NCI-H2171 treated with DMSO at 0.1 percent for 48 hours (cell line): ENCODE measurements around the gene ATP1A4.

Source experiments
- DNase-seq: peaks from one replicate; lab custom pipeline; 2025; lab: John Stamatoyannopoulos, UW

ATP1A4 gene

GRCh38 chr1:160207118-160207650, 55.8 kb downstream of the ATP1A4 start:
- no peak for DNase-seq

GRCh38 chr1:160207771-160208556, 56.6 kb downstream of the ATP1A4 start:
- no peak for DNase-seq

DNA sequence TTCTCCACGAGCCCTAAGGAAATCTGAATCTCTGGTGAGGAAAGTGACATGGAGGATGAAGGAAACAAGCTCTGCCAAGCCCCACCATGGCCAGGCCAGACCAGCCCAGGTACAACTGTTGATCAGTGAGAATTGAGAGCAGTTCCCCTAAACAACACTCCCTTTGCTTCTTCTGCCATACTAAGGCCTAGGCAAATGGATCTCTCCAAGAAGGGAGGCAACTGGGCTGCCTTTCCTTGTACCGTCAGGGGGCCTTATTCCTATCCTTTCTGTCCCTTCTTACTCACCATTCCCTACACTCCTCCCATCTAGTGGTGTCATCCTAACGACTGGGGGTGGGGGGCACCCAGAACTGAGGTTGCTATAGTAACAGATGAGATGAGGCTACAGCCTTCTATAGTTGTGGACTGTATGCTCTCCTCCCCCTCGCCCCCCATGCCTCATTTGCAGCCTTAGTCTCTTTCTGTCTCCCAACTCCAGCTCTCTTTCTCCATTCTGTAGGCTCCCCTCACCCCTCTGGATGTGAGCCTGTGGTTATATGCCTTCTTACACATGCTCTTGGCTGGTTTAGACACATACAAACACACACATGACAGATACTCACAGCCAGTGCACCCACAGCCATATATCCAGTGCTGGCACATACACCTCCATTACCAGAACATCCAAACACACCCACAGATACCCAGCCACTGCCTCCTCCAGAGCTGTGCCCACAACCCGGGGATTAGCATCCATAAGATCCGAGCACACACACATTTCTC, 57.3 kb downstream of the ATP1A4 start:
- DNase-seq = no peak

DNA sequence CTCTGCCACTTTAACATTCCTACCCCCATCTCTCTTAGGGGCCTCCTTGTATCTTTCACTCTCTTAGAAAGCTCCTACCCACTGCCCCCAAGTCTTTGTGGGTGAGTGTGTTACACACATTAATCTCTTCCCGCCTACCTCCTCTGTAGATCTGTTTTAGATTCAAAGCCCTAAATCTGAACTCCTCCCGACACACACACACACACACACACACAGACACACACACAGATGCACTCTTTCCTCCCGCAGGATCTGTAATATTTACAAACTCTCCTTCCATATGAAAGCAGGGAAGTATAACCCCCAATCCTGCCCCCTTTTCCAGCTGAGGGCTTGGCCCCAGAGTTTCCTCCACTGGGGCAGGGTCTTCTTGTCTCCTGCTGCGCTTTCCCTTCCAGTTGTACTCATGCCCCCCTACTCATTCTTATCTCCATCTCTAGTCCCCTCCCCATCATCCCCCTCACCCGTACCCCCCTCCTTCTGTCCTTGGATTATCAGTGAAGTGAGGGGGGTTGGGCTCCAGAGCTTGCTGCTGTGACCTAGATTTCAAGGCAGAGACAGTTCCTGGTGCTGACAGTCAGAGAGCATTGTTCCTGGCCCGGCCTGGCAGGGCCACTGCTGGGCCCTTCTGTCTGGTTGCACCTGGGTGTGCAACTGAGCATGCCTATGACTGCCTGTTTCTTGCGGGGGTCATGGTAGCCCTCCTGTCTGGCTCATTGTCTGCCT, 58.1 kb downstream of the ATP1A4 start:
- DNase-seq = no peak

GRCh38 chr1:160210561-160210960, 59.2 kb downstream of the ATP1A4 start:
- no peak for DNase-seq

DNA sequence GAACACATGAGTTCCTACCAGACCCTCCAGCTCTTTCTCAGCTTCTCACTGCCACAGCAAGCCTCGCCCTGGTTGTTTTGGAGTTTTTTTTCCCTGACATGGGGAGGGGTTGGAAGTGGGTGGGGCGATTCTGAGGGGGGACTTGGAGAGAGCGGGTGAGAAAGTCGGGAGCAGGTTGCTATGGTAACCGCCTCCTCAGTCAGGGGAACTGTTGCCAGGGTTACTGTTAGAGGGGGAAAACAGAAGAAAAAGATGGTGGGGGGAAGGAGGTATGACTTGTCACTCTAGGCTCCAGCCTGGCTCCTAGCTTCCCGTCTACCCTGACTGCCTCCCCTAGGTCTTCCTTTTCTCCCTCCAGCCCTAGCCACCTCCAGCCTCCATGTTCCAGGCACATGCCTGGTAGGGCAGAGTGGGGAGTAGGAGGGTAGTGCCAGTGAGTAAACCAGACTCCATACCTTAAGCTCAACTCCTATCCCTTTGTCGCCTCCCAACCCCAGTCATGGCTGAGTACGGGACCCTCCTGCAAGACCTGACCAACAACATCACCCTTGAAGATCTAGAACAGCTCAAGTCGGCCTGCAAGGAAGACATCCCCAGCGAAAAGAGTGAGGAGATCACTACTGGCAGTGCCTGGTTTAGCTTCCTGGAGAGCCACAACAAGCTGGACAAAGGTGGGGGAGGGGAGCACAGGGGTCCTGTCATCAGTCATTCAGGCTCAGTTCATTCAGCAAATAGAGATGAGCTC, 59.8 kb downstream of the ATP1A4 start:
- DNase-seq = no peak

DNA sequence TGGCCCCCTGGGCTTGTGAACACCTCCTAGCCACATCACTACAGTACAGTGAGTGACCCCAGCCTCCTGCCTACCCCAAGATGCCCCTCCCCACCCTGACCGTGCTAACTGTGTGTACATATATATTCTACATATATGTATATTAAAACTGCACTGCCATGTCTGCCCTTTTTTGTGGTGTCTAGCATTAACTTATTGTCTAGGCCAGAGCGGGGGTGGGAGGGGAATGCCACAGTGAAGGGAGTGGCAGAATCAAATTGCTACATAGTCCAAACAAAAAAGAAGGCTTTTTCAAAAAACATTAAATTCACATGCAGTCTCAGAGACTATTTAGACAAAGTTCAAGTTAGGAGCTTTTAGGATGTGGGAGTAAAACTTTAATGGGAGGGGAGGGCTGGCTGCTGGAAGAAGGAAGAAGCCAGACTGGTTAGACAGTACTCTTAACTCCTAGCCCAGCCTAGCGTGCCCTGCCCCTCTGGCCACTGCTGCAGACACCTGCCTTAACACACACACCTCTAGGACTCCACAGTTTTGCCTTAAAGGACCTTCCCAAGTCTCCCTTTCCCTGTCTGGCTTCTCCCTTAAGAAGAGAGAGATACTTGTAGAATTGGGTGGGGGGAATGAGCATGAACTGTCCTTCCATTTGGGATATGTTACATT, 63.2 kb downstream of the ATP1A4 start:
- DNase-seq = no peak

GRCh38 chr1:160216301-160216700, 64.9 kb downstream of the ATP1A4 start:
- DNase-seq = no peak

DNA sequence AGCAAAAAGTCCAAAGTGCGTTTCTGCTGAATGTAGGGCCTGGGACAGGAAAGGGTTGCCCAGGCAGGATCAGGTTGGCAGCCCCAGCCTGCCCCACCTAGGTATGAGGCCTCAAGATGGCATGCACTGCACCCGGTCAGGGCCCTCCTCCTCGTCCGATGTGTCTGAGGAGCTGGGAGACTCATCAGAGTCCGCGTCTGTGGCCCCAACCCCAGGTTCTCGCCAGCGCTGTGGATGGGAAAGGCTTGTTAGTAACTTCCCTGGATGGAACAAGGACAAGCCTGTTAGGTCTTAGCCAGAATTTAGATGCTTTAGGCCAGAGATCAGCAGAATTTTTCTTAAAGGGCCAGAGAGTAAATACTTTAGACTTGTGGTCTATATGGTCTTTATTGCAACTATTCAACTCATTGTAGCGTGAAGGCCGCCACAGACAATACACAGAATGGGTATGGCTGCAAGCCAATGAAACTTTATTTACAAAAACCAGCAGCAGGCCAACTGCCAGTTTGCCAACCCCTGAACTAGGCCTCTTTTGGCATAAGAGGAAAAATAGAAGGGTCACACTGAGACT, 66.2 kb downstream of the ATP1A4 start:
- DNase-seq = no peak

DNA sequence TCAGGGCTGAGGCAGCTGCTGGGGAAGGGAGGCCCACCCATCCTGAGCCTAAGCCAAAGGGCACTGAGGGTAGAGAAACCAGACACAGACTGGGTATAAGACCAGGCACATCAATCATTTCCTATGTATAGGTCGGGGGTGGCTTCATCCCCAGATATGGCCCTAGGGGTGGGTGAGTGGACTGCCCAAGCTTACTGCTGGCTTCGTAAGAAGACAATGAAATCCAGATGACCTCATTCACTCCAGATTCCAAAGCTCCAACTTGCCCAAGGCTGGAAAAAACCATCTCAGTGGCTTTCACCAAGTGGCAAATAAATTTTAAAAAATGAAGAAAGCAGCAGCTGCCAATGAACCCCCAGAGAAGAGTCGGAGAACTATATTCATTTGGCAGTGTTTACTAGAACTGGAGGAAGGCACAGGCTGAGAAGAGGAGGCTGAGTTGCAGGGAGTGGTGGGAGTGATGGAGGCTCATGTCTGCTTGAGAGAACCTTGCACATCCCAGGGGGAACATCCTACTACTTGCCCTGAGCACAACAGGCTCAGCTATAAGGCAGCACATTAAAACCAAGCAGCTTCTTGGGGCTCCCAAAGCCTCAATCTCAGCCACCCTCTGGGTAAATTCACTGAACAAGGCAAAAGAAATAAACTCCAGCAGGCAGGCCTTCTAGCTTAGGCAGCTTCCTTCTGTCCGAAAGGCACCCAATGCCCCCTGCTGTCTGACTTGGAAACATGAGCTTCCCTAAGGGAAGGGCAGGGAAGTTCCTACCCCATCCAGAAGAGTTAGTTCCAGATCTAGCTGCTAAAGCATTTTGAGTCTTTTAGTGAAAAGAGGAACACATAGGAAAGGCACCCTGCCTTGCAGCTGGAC, 67.9 kb downstream of the ATP1A4 start:
- peak; percentile 33 for DNase-seq

DNA sequence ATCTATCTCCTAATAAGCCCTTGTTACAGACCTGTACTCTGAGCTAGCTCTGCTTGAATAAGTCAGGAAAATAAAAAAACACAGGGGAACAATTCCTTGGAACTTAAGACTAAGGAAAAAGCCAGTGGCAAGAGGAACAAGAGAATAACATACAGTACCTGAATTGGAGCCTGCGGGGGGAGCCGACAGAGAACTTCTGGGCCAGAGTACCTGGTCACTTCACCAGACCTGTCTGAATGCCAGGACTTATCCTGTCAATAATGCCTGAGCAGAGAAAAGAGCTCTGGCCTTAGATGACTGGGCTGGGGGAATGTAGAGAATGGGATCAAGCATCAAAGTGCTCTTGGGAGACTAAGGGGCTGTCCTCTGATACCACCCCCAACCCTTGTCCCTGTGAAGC, 68.9 kb downstream of the ATP1A4 start:
- DNase-seq = no peak

- DNase-seq = no peak
These were observed 69.7 kb downstream of the ATP1A4 start for GRCh38 chr1:160221089-160221488.

- DNase-seq = no peak
These were observed 71.1 kb downstream of the ATP1A4 start for GRCh38 chr1:160222546-160222945.

DNA sequence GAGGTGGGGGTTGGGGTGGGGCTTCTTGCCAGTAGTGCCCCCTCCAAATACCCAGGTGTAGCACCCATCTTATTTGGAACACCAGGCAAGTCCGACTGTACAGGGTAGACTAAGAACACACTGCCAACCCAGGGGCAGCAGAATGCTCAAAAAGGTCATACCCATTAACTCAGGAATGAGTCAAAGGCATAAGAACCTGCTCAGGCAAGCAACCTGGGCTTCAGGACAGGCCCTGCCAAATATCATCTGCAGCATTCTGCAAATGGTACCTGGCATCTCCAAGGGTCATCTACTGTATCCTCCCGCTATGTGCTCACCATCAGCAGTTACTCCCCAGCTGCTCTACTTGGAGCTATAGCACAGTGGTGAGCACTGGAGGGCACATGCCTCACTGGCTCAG, 73.2 kb downstream of the ATP1A4 start:
- no peak for DNase-seq

DNA sequence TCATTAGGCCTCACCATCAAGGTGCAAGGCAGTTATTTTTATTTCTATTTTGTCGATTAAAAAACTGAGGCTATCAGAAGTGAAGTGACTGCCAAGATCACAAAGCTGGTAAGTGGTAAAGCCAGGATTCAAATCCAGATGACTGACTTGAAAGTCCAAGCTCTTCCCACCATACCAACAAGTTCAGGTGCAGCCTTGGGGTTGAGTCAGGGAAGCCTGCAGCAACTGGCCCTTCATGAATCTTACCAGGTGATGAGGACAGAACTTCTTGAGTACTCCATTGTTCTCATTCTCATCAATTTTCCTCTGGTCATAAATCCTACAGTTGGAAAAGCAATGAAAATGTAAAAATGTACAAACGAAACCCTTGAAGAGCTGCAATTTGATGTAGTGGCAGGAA, 73.9 kb downstream of the ATP1A4 start:
- DNase-seq = no peak

- no peak for DNase-seq
These were observed 75.2 kb downstream of the ATP1A4 start for GRCh38 chr1:160226623-160227022.

DNA sequence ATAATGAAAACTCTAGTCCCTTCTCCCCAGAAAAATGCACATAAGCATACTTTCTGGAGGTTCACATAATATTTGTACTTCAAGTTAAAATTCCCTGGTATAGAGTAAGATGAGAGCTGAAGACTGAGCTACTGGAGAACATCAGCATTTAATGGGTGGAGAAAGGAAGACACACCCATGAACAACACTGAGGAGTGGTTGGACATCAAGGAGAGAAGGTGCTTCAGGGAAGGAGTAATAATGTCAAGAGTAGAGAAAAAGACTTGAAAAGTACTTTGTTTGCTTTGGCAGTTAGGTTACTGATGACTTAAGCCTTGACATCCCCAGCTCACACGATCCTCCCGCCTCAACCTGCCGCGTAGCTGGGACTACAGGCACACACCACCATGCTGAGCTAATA, 75.6 kb downstream of the ATP1A4 start:
- DNase-seq = no peak

DNA sequence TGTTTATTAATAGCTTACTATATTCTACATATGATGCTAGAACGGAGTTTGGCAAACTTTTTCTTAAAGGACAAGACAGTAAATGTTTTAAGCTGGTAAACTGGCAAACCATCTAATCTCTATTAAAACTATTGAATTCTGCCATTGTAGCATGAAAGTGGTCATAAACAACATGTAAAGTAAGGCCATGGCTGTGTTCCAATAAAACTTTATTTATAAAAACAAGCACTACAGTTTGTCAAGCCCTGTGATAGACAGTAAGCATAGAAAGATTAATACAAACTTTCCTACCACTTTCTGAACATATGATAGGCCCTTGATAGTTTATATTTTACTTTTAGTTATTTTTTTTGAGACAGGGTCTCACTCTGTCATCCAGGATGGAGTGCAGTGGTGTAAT, 76.2 kb downstream of the ATP1A4 start:
- DNase-seq = no peak

DNA sequence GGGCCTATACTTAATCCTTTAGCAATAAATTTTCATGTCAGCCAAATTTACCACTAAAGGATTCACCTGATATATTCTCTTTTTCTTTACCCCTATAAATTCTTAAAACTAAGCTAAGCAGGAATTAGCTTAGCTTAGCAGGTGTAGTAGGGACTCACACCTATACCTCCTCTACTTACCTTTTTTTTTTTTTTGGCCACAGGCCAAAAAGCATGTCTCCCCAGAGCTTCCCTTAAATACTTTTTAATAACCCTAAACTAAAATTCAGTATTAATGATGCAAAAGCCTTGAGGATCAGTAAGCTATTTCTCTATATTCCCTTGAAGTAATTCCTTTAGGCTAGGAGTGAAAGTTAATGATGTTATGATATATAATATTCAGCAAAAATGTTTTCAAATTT, 77.0 kb downstream of the ATP1A4 start:
- no peak for DNase-seq

DNA sequence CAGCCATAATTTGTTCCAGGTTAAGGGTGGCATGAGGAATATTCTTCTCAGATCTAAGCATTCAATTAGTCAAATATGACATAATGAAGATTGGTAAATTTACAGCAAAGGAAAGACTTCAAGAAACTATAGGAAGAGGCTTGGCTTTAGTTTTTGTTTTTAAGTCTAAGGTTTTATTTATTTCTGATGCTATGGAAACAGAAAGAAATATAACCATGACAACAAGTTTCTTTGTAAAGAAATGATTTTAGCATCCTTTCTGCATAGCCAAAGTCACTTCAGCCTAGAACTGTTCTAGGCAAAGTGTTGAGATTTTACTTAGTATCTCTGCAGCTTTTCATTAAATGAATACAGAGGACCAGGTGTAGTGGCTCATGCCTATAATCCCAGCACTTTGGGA, 81.5 kb downstream of the ATP1A4 start:
- DNase-seq = no peak
